ENCODE measurements around the gene CEP70. TPM values are rescaled to one million over a fixed set of nuclear protein-coding genes. Genes with fewer than 3 reads are reported as not detected.

The CEP70 gene
- total RNA-seq, 2 donors from 2014 or later = 36.9 to 37.4 TPM

DNA sequence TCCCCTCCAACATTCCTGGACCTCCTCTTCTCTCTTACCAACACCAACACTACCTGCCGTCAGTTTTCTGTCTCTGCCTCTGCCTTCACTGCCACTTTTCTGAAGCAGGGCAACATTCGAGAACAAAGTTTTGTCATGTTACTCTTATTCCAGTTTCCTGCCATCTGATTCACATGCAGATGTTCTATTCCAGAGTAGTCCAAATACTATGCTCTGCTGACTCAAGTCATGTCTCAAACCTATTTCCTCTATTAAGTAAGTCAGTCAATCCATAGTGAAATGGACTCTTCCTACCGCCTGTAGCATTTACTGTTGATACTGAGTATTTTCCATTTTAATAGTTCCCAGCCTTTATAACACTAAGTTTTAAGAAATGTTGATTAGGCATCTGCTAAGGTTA lies 116.3 kb downstream of the CEP70 start:
- Histone ChIP-seq H3K27ac (no peak overlapping the region), H3K4me3 (no peak overlapping the region), H3K27me3 (no peaks in the 10 kb centered on the region), H3K9me3 (no peaks in the 10 kb centered on the region), H3K4me1 (no peaks in the 10 kb centered on the region), H3K36me3 (replicated peaks in 1 of 2; ENCODE audit: insufficient read depth in 1 of 2, low read depth in 2 of 2) (no peaks in the 10 kb centered on the region)
- intact Hi-C loops (cut with DNase I) = no loop called here
- 91 to 94% methylated on average over 3 of the region's 3 CpGs for WGBS, 2 donors
- no peak for DNase-seq
- ATAC-seq = no peak
- TF ChIP-seq POLR2A (IDR thresholded peaks at IDR 0.05) = no peak
- TF ChIP-seq, protein P1, sequence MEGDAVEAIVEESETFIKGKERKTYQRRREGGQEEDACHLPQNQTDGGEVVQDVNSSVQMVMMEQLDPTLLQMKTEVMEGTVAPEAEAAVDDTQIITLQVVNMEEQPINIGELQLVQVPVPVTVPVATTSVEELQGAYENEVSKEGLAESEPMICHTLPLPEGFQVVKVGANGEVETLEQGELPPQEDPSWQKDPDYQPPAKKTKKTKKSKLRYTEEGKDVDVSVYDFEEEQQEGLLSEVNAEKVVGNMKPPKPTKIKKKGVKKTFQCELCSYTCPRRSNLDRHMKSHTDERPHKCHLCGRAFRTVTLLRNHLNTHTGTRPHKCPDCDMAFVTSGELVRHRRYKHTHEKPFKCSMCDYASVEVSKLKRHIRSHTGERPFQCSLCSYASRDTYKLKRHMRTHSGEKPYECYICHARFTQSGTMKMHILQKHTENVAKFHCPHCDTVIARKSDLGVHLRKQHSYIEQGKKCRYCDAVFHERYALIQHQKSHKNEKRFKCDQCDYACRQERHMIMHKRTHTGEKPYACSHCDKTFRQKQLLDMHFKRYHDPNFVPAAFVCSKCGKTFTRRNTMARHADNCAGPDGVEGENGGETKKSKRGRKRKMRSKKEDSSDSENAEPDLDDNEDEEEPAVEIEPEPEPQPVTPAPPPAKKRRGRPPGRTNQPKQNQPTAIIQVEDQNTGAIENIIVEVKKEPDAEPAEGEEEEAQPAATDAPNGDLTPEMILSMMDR (IDR thresholded peaks at IDR 0.05) = no peak

- H3K27ac ChIP-seq = no peak overlapping the region
- no peaks in the 10 kb centered on the region for H3K4me1 ChIP-seq
- H3K36me3 ChIP-seq (replicated peaks in 1 of 2; ENCODE audit: insufficient read depth in 1 of 2, low read depth in 2 of 2) = no peaks in the 10 kb centered on the region
- ATAC-seq = no peak
- no peaks in the 10 kb centered on the region for H3K27me3 ChIP-seq
- no peak overlapping the region for H3K4me3 ChIP-seq
- TF ChIP-seq, protein P1 (IDR thresholded peaks at IDR 0.05) = no peak
- TF ChIP-seq POLR2A (IDR thresholded peaks at IDR 0.05) = no peak
- H3K9me3 ChIP-seq = no peaks in the 10 kb centered on the region
- DNase-seq = no peak
- intact Hi-C loops (cut with DNase I) = no loop called here
These were observed 116.9 kb downstream of the CEP70 start for GRCh38 chr3:138477120-138477519.

DNA sequence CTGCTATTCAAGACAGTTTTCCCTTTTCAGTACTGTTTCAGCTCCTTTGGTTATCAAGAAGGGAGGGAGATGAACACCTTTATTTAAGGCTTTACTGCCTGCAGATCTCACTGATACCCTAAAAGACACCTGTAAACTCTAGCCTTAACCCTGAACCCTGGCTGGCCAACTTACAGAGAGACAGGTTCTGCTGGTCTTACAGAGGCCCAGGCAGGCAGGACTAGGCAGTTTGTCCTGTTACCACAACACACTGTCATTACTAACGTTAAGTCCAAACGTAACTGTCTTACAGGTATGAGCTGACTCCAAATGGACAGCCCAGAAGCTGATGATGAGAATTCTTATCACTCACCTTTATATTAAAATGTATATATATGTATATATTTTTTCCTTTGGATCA lies 117.5 kb downstream of the CEP70 start:
- H3K27ac ChIP-seq = no peak overlapping the region

DNA sequence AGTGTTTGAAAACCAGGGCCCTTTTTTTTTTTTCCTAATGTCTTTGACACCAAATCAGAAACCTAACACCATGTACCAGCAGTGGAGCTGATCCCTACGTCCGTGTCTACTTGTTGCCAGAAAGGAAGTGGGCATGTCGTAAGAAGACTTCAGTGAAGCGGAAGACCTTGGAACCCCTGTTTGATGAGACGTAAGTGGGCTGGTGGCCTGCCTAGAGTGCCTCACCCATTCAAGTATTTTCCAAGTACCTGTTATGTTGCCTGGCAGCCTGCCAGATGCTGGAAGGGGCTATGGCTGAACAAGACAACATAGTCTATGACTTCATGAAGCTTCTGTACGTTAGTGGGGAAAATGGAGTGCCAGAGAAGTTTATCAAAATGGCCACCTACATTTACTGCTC lies 119.9 kb downstream of the CEP70 start:
- Histone ChIP-seq H3K27ac (no peak overlapping the region), H3K9me3 (no peaks in the 10 kb centered on the region), H3K4me1 (no peaks in the 10 kb centered on the region), H3K36me3 (replicated peaks in 1 of 2; ENCODE audit: insufficient read depth in 1 of 2, low read depth in 2 of 2) (no peaks in the 10 kb centered on the region), H3K4me3 (no peak overlapping the region), H3K27me3 (no peaks in the 10 kb centered on the region)
- TF ChIP-seq, protein P1 (IDR thresholded peaks at IDR 0.05) = no peak
- TF ChIP-seq POLR2A (IDR thresholded peaks at IDR 0.05) = no peak
- no peak for ATAC-seq
- intact Hi-C loops (cut with DNase I) = no loop called here
- 72 to 85% methylated on average over 6 of the region's 6 CpGs for WGBS, 2 donors
- DNase-seq = peak in 1 of 4 donors; percentile 27

More for the DNA sequence above, 117.5 kb downstream of the CEP70 start:
- DNase-seq (no peak), ATAC-seq (no peak)
- Histone ChIP-seq H3K9me3 (no peaks in the 10 kb centered on the region), H3K27me3 (no peaks in the 10 kb centered on the region), H3K4me1 (no peaks in the 10 kb centered on the region), H3K4me3 (no peak overlapping the region), H3K36me3 (replicated peaks in 1 of 2; ENCODE audit: insufficient read depth in 1 of 2, low read depth in 2 of 2) (no peaks in the 10 kb centered on the region)
- no peak for TF ChIP-seq POLR2A (IDR thresholded peaks at IDR 0.05)
- TF ChIP-seq, protein P1 (IDR thresholded peaks at IDR 0.05) = no peak
- intact Hi-C loops (cut with DNase I) = no loop called here
- WGBS, 2 donors = 88 to 96% methylated on average over 2 of the region's 2 CpGs

DNA sequence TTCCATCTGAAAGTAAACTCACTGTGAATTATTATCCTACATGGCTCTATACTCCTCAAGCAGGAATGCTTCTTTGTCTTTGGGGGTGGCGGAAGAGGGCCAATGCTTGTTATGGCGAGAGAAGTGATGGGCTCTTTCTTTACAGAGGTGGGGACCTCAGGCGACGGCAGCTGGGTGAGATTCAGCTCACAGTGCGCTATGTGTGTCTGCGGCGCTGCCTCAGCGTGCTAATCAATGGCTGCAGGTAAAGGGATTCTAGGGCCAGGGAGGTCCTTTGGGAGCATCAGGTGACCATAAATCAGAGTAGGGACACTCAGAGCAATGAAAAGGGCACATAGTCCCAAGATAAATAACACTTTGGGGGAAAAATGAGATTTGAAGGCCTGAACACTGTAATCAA lies 120.7 kb downstream of the CEP70 start:
- TF ChIP-seq POLR2A (IDR thresholded peaks at IDR 0.05) = no peak
- TF ChIP-seq, protein P1 (IDR thresholded peaks at IDR 0.05) = no peak
- no peaks in the 10 kb centered on the region for H3K9me3 ChIP-seq
- no peaks in the 10 kb centered on the region for H3K36me3 ChIP-seq (replicated peaks in 1 of 2; ENCODE audit: insufficient read depth in 1 of 2, low read depth in 2 of 2)
- intact Hi-C loops (cut with DNase I) = no loop called here
- H3K4me3 ChIP-seq = no peak overlapping the region
- H3K27ac ChIP-seq = no peak overlapping the region
- DNase-seq (no peak), ATAC-seq (no peak)
- no peaks in the 10 kb centered on the region for H3K4me1 ChIP-seq
- H3K27me3 ChIP-seq = no peaks in the 10 kb centered on the region
- 95 to 99% methylated on average over 8 of the region's 8 CpGs for WGBS, 2 donors

Measured in body of pancreas (tissue), 4 donors.